H9 (cell line): ENCODE measurements around the gene TSHB. TPM values are rescaled to one million over a fixed set of nuclear protein-coding genes. Genes with fewer than 3 reads are reported as not detected.

Experiments used
- DNase-seq: peaks from one replicate; pipeline ENCODE4 v3.0.0-alpha.2; 2017
- H2AFZ ChIP-seq: one replicate; pipeline ENCODE4 v1.6.1; 2013; ENCODE audit warnings: mild to moderate bottlenecking, low read length, control low read depth, moderate library complexity
- H2AK5ac ChIP-seq: 2 replicates; pipeline ENCODE4 v1.6.1; 2013; ENCODE audit warnings: low read length, control low read depth, mixed read lengths; ENCODE audit not compliant: insufficient read length
- H2BK120ac ChIP-seq: one replicate; pipeline ENCODE4 v1.6.1; 2013; ENCODE audit warnings: low read depth, mild to moderate bottlenecking, low read length, control low read depth, inconsistent platforms; ENCODE audit not compliant: poor library complexity, severe bottlenecking
- H2BK12ac ChIP-seq: 2 replicates; pipeline ENCODE4 v1.6.1; 2013; ENCODE audit warnings: low read length, control low read depth, mixed read lengths, low read depth; ENCODE audit not compliant: insufficient read length
- H2BK15ac ChIP-seq: 2 replicates; pipeline ENCODE4 v1.6.1; 2013; ENCODE audit warnings: low read depth, low read length, control low read depth
- H2BK20ac ChIP-seq: one replicate; pipeline ENCODE4 v1.6.1; 2013; ENCODE audit warnings: low read depth, mild to moderate bottlenecking, low read length, control low read depth, inconsistent platforms; ENCODE audit not compliant: poor library complexity, severe bottlenecking
- H2BK5ac ChIP-seq: 2 replicates; pipeline ENCODE4 v1.6.1; 2013; ENCODE audit warnings: low read length, control low read depth, mixed read lengths; ENCODE audit not compliant: insufficient read length
- H3K14ac ChIP-seq: 2 replicates; pipeline ENCODE4 v1.6.1; 2013; ENCODE audit warnings: low read length, control low read depth; ENCODE audit not compliant: insufficient read depth
- H3K18ac ChIP-seq: 2 replicates; pipeline ENCODE4 v1.6.1; 2013; ENCODE audit warnings: low read depth, mild to moderate bottlenecking, mixed read lengths, low read length, control low read depth; ENCODE audit not compliant: insufficient read length
- H3K23ac ChIP-seq: 2 replicates; pipeline ENCODE4 v1.6.1; 2013; ENCODE audit warnings: low read length, control low read depth, mixed read lengths, low read depth; ENCODE audit not compliant: insufficient read length
- H3K23me2 ChIP-seq: 2 replicates; pipeline ENCODE4 v1.6.1; 2013; ENCODE audit warnings: low read depth, mild to moderate bottlenecking, mixed read lengths, low read length, control low read depth; ENCODE audit not compliant: insufficient read length, poor library complexity, severe bottlenecking
- H3K27ac ChIP-seq: 2 replicates; pipeline ENCODE4 v1.5.1; 2013; ENCODE audit warnings: low read length, control low read depth, mixed read lengths, low read depth; ENCODE audit not compliant: insufficient read length
- H3K27me3 ChIP-seq: 2 replicates; pipeline ENCODE4 v1.6.1; 2013; ENCODE audit warnings: low read length, control low read depth, inconsistent platforms; ENCODE audit not compliant: insufficient read depth
- H3K4ac ChIP-seq: 2 replicates; pipeline ENCODE4 v1.6.1; 2013; ENCODE audit warnings: low read depth, mild to moderate bottlenecking, control low read depth, inconsistent platforms, low read length, moderate library complexity
- H3K4me1 ChIP-seq: 2 replicates; pipeline ENCODE4 v1.6.1; 2013; ENCODE audit warnings: low read length, control low read depth, inconsistent platforms; ENCODE audit not compliant: insufficient read depth
- H3K4me2 ChIP-seq: 2 replicates; pipeline ENCODE4 v1.6.1; 2013; ENCODE audit warnings: low read length, control low read depth, mixed read lengths; ENCODE audit not compliant: insufficient read length, insufficient read depth
- H3K56ac ChIP-seq: 2 replicates; pipeline ENCODE4 v1.6.1; 2013; ENCODE audit warnings: low read depth, mild to moderate bottlenecking, mixed read lengths, low read length, control low read depth; ENCODE audit not compliant: insufficient read length
- H3K79me1 ChIP-seq: 2 replicates; pipeline ENCODE4 v1.6.1; 2013; ENCODE audit warnings: low read depth, mild to moderate bottlenecking, moderate library complexity, low read length, control low read depth, inconsistent platforms; ENCODE audit not compliant: insufficient read depth, poor library complexity, severe bottlenecking
- H3K79me2 ChIP-seq: 2 replicates; pipeline ENCODE4 v1.6.1; 2013; ENCODE audit warnings: low read length, control low read depth, inconsistent platforms; ENCODE audit not compliant: insufficient read depth
- H3K9ac ChIP-seq: 2 replicates; pipeline ENCODE4 v1.6.1; 2013; ENCODE audit warnings: low read length, control low read depth, mixed read lengths; ENCODE audit not compliant: insufficient read length; ENCODE audit errors: extremely low read depth
- H3K9me3 ChIP-seq: one replicate; pipeline ENCODE4 v1.6.1; 2013; ENCODE audit warnings: low read depth, low read length, inconsistent platforms; ENCODE audit not compliant: control insufficient read depth
- H3T11ph ChIP-seq: one replicate; pipeline ENCODE4 v1.6.1; 2013; ENCODE audit warnings: mild to moderate bottlenecking, low read length, control low read depth, inconsistent platforms
- H4K20me1 ChIP-seq: one replicate; pipeline ENCODE4 v1.6.1; 2013; ENCODE audit not compliant: control insufficient read depth, insufficient read length, insufficient read depth
- H4K5ac ChIP-seq: 2 replicates; pipeline ENCODE4 v1.6.1; 2013; ENCODE audit warnings: low read depth, mild to moderate bottlenecking, mixed read lengths, low read length, control low read depth; ENCODE audit not compliant: insufficient read length
- H4K8ac ChIP-seq: replicated peaks from 2 replicates; pipeline ENCODE4 v1.6.1; 2013; ENCODE audit warnings: low read length, control low read depth, mixed read lengths, low read depth; ENCODE audit not compliant: insufficient read length
- H4K91ac ChIP-seq: 2 replicates; pipeline ENCODE4 v1.6.1; 2013; ENCODE audit warnings: low read depth, mild to moderate bottlenecking, moderate library complexity, mixed read lengths, low read length, control low read depth; ENCODE audit not compliant: insufficient read length
- H3K27ac Mint-ChIP-seq, 3 experiments: 2 replicates in 2 of 3; 3 replicates in 1 of 3; pipeline ENCODE4 v1.8.0; 2020 to 2021; ENCODE audit warnings: mixed read lengths in 3 of 3, mild to moderate bottlenecking in 1 of 3, moderate library complexity in 1 of 3
- H3K27me3 Mint-ChIP-seq: 2 replicates; pipeline ENCODE4 v1.8.0; 2021; ENCODE audit warnings: low read depth, mild to moderate bottlenecking, moderate library complexity, mixed read lengths
- H3K36me3 Mint-ChIP-seq, 3 experiments: 2 replicates in 2 of 3; 3 replicates in 1 of 3; pipeline ENCODE4 v1.8.0; 2020 to 2021; ENCODE audit warnings: low read depth in 3 of 3, mixed read lengths in 3 of 3; ENCODE audit not compliant: insufficient read depth in 1 of 3
- H3K4me1 Mint-ChIP-seq, 2 experiments: 2 replicates each; pipeline ENCODE4 v1.8.0; 2020; ENCODE audit warnings: mixed read lengths in 2 of 2
- H3K4me3 Mint-ChIP-seq, 2 experiments: 2 replicates in 1 of 2; 3 replicates in 1 of 2; pipeline ENCODE4 v1.8.0; 2020 to 2021; ENCODE audit warnings: mild to moderate bottlenecking in 2 of 2, mixed read lengths in 2 of 2, moderate library complexity in 1 of 2
- H3K9me3 Mint-ChIP-seq, 2 experiments: 2 replicates in 1 of 2; 3 replicates in 1 of 2; pipeline ENCODE4 v1.8.0; 2020; ENCODE audit warnings: mild to moderate bottlenecking in 2 of 2, mixed read lengths in 2 of 2, moderate library complexity in 1 of 2
- WGBS: extraction: QIAGEN DNeasy Blood & Tissue Kit; methylation state at CpG from one replicate; pipeline ENCODE4 v1.1.7; 2013; ENCODE audit warnings: missing lambda C conversion rate, low lambda C conversion rate, mixed read lengths; ENCODE audit not compliant: insufficient read length; ENCODE audit errors: extremely low coverage; 5-methylcytosine and 5-hydroxymethylcytosine counted together
- total RNA-seq: library from RNA; stranded (reverse); gene quantifications from 2 replicates; pipeline ENCODE4 v1.2.1, GENCODE V29; 2021
- TF ChIP-seq, protein P1 (sequence below): fragments of 200-600 bp; sonication (generic); conservative IDR thresholded peaks from 3 replicates; pipeline ENCODE4 v1.8.0; 2021; ENCODE audit warnings: antibody characterized with exemption, mild to moderate bottlenecking

TSHB gene
- total RNA-seq, 1 experiment from 2014 or later: not detected

DNA sequence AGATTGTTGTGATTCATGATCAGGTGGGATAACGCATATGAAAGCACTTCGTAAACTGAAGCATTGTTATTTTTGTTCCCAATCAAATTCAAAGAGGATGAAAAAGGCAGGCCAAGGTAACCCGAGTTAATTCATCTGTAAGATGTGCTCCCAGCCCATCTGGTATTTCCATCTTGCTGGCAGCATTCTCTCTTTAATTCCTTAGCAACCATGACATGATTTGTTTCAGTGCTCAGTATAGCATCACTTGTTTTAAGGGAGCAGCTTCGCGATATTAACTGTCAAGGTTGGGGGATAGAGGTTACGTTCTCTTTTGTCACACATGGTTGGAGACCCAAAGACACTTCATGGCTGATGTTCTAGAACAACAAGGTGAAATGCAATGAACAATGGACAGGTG, 53.3 kb downstream of the TSHB start:
- no peaks in the 10 kb centered on the region for H3K9me3 ChIP-seq
- H3K18ac ChIP-seq: no peak overlapping the region
- Mint-ChIP-seq H3K9me3 (no peaks in the 10 kb centered on the region; a peak in 1 of 5 replicates), H3K27ac (no peak overlapping the region), H3K4me1 (peaks cover 23 to 29% of the 10 kb centered on the region in 2 experiments), H3K4me3 (no peak overlapping the region), H3K36me3 (no peaks in the 10 kb centered on the region), H3K27me3 (peaks cover 2% of the 10 kb centered on the region)
- no peak overlapping the region for H4K8ac ChIP-seq
- H2BK5ac ChIP-seq: no peak overlapping the region
- no peaks in the 10 kb centered on the region for H3K23me2 ChIP-seq
- no peak overlapping the region for H2BK15ac ChIP-seq
- no peak overlapping the region for H3K23ac ChIP-seq
- no peaks in the 10 kb centered on the region for H4K20me1 ChIP-seq
- H3T11ph ChIP-seq: no peak overlapping the region
- no peak overlapping the region for H2AFZ ChIP-seq
- no peak overlapping the region for H4K5ac ChIP-seq
- no peak overlapping the region for H4K91ac ChIP-seq
- no peaks in the 10 kb centered on the region for H3K79me2 ChIP-seq
- no peak overlapping the region for H3K9ac ChIP-seq
- no peak overlapping the region for H3K14ac ChIP-seq
- H3K4me1 ChIP-seq: peaks cover 3% of the 10 kb centered on the region; the same call in 1 of the 2 replicates
- H3K4ac ChIP-seq: no peak overlapping the region
- no peak for DNase-seq
- no peak overlapping the region for H3K27ac ChIP-seq
- H2BK20ac ChIP-seq: no peak overlapping the region
- no peak overlapping the region for H2BK120ac ChIP-seq
- no peak overlapping the region for H3K4me2 ChIP-seq
- H2BK12ac ChIP-seq: no peak overlapping the region
- H3K56ac ChIP-seq: no peak overlapping the region
- no CpG with 5 or more reads among the region's 6 CpGs for WGBS
- H3K27me3 ChIP-seq: no peaks in the 10 kb centered on the region
- no peaks in the 10 kb centered on the region for H3K79me1 ChIP-seq
- no peak overlapping the region for H2AK5ac ChIP-seq
- TF ChIP-seq, protein P1, sequence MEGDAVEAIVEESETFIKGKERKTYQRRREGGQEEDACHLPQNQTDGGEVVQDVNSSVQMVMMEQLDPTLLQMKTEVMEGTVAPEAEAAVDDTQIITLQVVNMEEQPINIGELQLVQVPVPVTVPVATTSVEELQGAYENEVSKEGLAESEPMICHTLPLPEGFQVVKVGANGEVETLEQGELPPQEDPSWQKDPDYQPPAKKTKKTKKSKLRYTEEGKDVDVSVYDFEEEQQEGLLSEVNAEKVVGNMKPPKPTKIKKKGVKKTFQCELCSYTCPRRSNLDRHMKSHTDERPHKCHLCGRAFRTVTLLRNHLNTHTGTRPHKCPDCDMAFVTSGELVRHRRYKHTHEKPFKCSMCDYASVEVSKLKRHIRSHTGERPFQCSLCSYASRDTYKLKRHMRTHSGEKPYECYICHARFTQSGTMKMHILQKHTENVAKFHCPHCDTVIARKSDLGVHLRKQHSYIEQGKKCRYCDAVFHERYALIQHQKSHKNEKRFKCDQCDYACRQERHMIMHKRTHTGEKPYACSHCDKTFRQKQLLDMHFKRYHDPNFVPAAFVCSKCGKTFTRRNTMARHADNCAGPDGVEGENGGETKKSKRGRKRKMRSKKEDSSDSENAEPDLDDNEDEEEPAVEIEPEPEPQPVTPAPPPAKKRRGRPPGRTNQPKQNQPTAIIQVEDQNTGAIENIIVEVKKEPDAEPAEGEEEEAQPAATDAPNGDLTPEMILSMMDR: no peak

Other genes starting within 250 kb of the TSHB start
- gene SIKE1, start 249.1 kb upstream of the TSHB start, total RNA-seq: 75.3 and 75.5 TPM in 2 replicates
- not detected in 2 replicates for gene SYCP1, start 175.0 kb upstream of the TSHB start, total RNA-seq
- gene TSPAN2, start 59.7 kb downstream of the TSHB start, total RNA-seq: 9.4 and 10.8 TPM in 2 replicates